Trophoblast cell (in vitro differentiated cells and primary cell): ENCODE results near the gene MAD2L2.

Source experiments
- DNase-seq, 2 donors: peaks; one replicate each; pipeline ENCODE4 v3.0.0-alpha.2; 2016
- H2AFZ ChIP-seq: 2 replicates; pipeline ENCODE4 v1.6.1; 2013; ENCODE audit warnings: low read length, moderate library complexity, mild to moderate bottlenecking; ENCODE audit not compliant: insufficient read depth, poor library complexity
- H2AK5ac ChIP-seq: 2 replicates; pipeline ENCODE4 v1.6.1; 2013; ENCODE audit warnings: mild to moderate bottlenecking, low read length
- H2BK120ac ChIP-seq: 2 replicates; pipeline ENCODE4 v1.6.1; 2013; ENCODE audit warnings: low read length, mild to moderate bottlenecking, moderate library complexity; ENCODE audit not compliant: insufficient read depth, poor library complexity
- H2BK12ac ChIP-seq: 2 replicates; pipeline ENCODE4 v1.6.1; 2013; ENCODE audit warnings: mild to moderate bottlenecking, low read length, moderate library complexity
- H2BK5ac ChIP-seq: 2 replicates; pipeline ENCODE4 v1.6.1; 2013; ENCODE audit warnings: low read length, low read depth, moderate library complexity, mild to moderate bottlenecking; ENCODE audit not compliant: poor library complexity
- H3K14ac ChIP-seq: 2 replicates; pipeline ENCODE4 v1.6.1; 2013; ENCODE audit warnings: mild to moderate bottlenecking, low read length
- H3K18ac ChIP-seq: 2 replicates; pipeline ENCODE4 v1.6.1; 2013; ENCODE audit warnings: mild to moderate bottlenecking, low read length
- H3K23ac ChIP-seq: 2 replicates; pipeline ENCODE4 v1.6.1; 2013; ENCODE audit warnings: low read length
- H3K27ac ChIP-seq: 2 replicates; pipeline ENCODE4 v1.5.1; 2013; ENCODE audit warnings: low read depth, mild to moderate bottlenecking, inconsistent platforms, low read length, moderate library complexity
- H3K27me3 ChIP-seq: 2 replicates; pipeline ENCODE4 v1.6.1; 2013; ENCODE audit warnings: inconsistent platforms, mild to moderate bottlenecking, low read length, moderate library complexity; ENCODE audit not compliant: insufficient read depth
- H3K36me3 ChIP-seq, 2 experiments: 1 replicate in 1 of 2; 2 replicates in 1 of 2; pipeline ENCODE4 v1.6.1; 2013; ENCODE audit warnings: low read length in 2 of 2, mild to moderate bottlenecking in 2 of 2, moderate library complexity in 1 of 2; ENCODE audit not compliant: insufficient read depth in 2 of 2, control insufficient read depth in 1 of 2
- H3K4ac ChIP-seq: 2 replicates; pipeline ENCODE4 v1.6.1; 2013; ENCODE audit warnings: low read depth, mild to moderate bottlenecking, low read length, moderate library complexity
- H3K4me1 ChIP-seq, 2 experiments: 1 replicate in 1 of 2; 2 replicates in 1 of 2; pipeline ENCODE4 v1.6.1; 2013; ENCODE audit warnings: low read length in 2 of 2, mild to moderate bottlenecking in 2 of 2, moderate library complexity in 1 of 2; ENCODE audit not compliant: insufficient read depth in 2 of 2, control insufficient read depth in 1 of 2
- H3K4me2 ChIP-seq: 2 replicates; pipeline ENCODE4 v1.6.1; 2013; ENCODE audit warnings: inconsistent platforms, mild to moderate bottlenecking, low read length, moderate library complexity
- H3K4me3 ChIP-seq: 2 replicates; pipeline ENCODE4 v1.5.1; 2013; ENCODE audit warnings: mild to moderate bottlenecking, low read depth, low read length, inconsistent platforms
- H3K79me1 ChIP-seq: one replicate; pipeline ENCODE4 v1.6.1; 2013; ENCODE audit warnings: low read length
- H3K79me2 ChIP-seq: 2 replicates; pipeline ENCODE4 v1.6.1; 2013; ENCODE audit warnings: low read length, mild to moderate bottlenecking; ENCODE audit not compliant: control insufficient read depth, insufficient read depth, poor library complexity
- H3K9ac ChIP-seq: 2 replicates; pipeline ENCODE4 v1.6.1; 2013; ENCODE audit warnings: mild to moderate bottlenecking, low read length
- H3K9me3 ChIP-seq: 2 replicates; pipeline ENCODE4 v1.6.1; 2013; ENCODE audit warnings: low read depth, mild to moderate bottlenecking, control low read depth, inconsistent platforms, low read length; ENCODE audit not compliant: insufficient read depth
- H4K12ac ChIP-seq: 2 replicates; pipeline ENCODE4 v1.6.1; 2013; ENCODE audit warnings: low read depth, mild to moderate bottlenecking, low read length, moderate library complexity
- H4K8ac ChIP-seq: 2 replicates; pipeline ENCODE4 v1.6.1; 2013; ENCODE audit warnings: low read depth, mild to moderate bottlenecking, low read length, moderate library complexity
- H4K91ac ChIP-seq: one replicate; pipeline ENCODE4 v1.6.1; 2013; ENCODE audit warnings: low read depth, mild to moderate bottlenecking, low read length, moderate library complexity
- WGBS: extraction: QIAGEN DNeasy Blood & Tissue Kit; methylation state at CpG from one replicate; pipeline ENCODE4 v1.1.7; 2013; ENCODE audit warnings: missing lambda C conversion rate; ENCODE audit not compliant: insufficient read length, insufficient coverage; ENCODE audit errors: extremely low coverage; 5-methylcytosine and 5-hydroxymethylcytosine counted together

Gene MAD2L2

DNA sequence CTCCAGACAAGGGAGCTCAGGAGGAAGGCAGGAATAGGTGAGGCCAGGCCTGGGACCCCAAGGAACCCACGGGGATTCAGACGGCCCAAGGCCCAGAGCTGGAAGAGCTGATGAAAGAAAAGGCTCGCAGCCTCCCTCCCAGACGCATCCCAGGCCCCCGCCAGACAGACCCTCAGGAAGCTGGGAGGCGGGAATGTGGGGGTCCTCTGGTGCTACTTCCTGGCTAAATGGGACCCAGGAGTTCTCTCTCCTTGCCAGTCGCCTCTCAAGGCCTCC lies 27.1 kb downstream of the MAD2L2 start:
- no peak for DNase-seq
- H3K79me1 ChIP-seq = peaks cover 12% of the 10 kb centered on the region
- H3K14ac ChIP-seq = peak overlapping the region; percentile 18

DNA sequence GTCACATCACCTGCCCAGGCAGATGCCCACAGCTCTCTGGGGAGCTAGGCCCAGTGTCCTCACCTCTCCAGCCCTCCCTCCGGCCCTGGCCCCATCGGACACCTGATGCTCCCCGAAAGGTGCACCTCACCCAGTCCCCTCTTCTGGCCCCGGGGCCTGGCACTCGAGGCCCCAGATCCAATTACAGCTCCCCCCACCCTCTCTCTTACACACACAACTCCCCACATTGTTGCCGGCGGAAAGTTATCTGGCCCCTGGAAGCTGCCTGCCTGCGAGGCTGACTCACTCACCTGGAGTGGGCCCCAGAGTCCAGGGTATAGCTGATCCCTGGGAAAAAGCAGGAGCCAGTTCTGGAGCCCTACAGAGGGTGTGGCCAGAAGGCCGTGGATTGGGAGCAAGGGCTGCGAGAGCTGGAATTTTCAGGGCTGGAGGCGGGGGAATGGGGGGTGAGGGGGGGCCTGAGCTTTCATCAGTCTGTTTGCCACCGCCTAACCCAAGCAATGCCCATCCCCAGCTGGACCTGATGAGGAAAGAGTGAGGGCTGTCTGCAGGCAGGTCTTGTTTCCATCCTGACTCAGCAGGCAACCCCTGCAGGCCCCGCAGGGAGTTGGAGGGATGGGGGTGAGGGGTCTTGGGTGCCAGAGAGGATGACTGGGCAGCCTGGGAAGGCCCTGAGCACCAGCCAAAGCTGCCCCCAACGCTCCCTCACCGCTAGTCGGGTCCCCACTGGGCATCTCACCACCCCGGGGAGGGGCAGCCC lies 27.7 kb downstream of the MAD2L2 start:
- H3K4me2 ChIP-seq = peak overlapping the region; percentile 85
- peaks cover 12% of the 10 kb centered on the region for H3K79me1 ChIP-seq
- H3K9me3 ChIP-seq = peaks cover 4% of the 10 kb centered on the region
- peak overlapping the region; percentile 40 for H3K27ac ChIP-seq
- peak overlapping the region; percentile 75 for H3K4me3 ChIP-seq
- peak overlapping the region; percentile 29 for H3K4ac ChIP-seq
- peaks cover 2% of the 10 kb centered on the region for H3K79me2 ChIP-seq
- H3K18ac ChIP-seq = peak overlapping the region; percentile 72
- DNase-seq = no peak
- H3K23ac ChIP-seq = no peak overlapping the region
- peak overlapping the region; percentile 55 for H4K8ac ChIP-seq
- no peak overlapping the region for H3K9ac ChIP-seq
- H3K27me3 ChIP-seq = no peaks in the 10 kb centered on the region
- H3K36me3 ChIP-seq = peaks cover 0 to 2% of the 10 kb centered on the region in 2 experiments
- H3K4me1 ChIP-seq = peaks cover 6 to 16% of the 10 kb centered on the region in 2 experiments
- H4K12ac ChIP-seq = no peak overlapping the region
- peak overlapping the region; percentile 70 for H4K91ac ChIP-seq
- no peak overlapping the region for H2AFZ ChIP-seq
- H2BK5ac ChIP-seq = no peak overlapping the region
- H2BK12ac ChIP-seq = peak overlapping the region; percentile 27
- no CpG with 5 or more reads among the region's 17 CpGs for WGBS
- H2BK120ac ChIP-seq = peak overlapping the region; percentile 10
- peak overlapping the region; percentile 18 for H2AK5ac ChIP-seq
- peak overlapping the region; percentile 18 for H3K14ac ChIP-seq

More for the DNA sequence above, 27.1 kb downstream of the MAD2L2 start:
- H2BK12ac ChIP-seq = peak overlapping the region; percentile 27
- peak overlapping the region; percentile 40 for H3K27ac ChIP-seq
- no peak overlapping the region for H2AFZ ChIP-seq
- H3K79me2 ChIP-seq = peaks cover 2% of the 10 kb centered on the region
- H3K9ac ChIP-seq = no peak overlapping the region
- H2BK5ac ChIP-seq = no peak overlapping the region
- H3K23ac ChIP-seq = no peak overlapping the region
- no peaks in the 10 kb centered on the region for H3K27me3 ChIP-seq
- H2BK120ac ChIP-seq = peak overlapping the region; percentile 10
- peaks cover 2 to 3% of the 10 kb centered on the region in 2 experiments for H3K36me3 ChIP-seq
- peaks cover 6 to 16% of the 10 kb centered on the region in 2 experiments for H3K4me1 ChIP-seq
- H4K8ac ChIP-seq = peak overlapping the region; percentile 55
- peak overlapping the region; percentile 85 for H3K4me2 ChIP-seq
- H3K4ac ChIP-seq = peak overlapping the region; percentile 29
- peaks cover 4% of the 10 kb centered on the region for H3K9me3 ChIP-seq
- peak overlapping the region; percentile 18 for H2AK5ac ChIP-seq
- peak overlapping the region; percentile 70 for H4K91ac ChIP-seq
- no CpG with 5 or more reads among the region's 7 CpGs for WGBS
- H4K12ac ChIP-seq = no peak overlapping the region
- peak overlapping the region; percentile 72 for H3K18ac ChIP-seq
- H3K4me3 ChIP-seq = peak overlapping the region; percentile 75

DNA sequence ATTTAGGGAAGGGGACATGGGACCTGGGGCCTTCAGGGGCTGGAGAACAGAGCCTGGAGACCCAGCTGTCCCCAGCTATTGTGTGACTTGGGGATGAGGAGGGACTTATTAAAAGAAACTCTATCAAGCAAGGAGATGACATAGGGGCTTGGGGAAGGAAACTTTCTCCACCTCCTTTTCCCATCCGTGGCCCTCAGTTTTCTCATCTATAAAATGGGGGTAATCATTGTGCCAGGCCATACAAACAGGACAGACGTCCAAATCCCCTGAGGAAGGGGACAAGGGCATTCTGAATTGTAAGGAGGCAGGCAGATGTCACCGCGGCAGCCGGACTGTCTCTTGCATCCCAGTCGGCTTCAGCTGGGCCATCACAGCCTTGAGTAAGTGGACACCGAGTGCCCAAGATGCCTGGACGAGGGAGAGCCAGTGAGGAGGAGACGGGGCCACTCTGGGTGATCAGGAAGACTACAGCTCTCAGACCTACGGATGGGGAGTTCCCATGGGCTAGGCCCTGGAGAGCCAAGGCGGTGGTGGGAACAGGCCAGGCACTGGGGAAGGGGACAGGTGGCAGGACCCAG lies 28.7 kb downstream of the MAD2L2 start:
- H3K79me1 ChIP-seq = peaks cover 12% of the 10 kb centered on the region
- no peak overlapping the region for H4K91ac ChIP-seq
- no peak overlapping the region for H3K18ac ChIP-seq
- no peak overlapping the region for H4K12ac ChIP-seq
- H2AFZ ChIP-seq = no peak overlapping the region
- no peak overlapping the region for H2BK12ac ChIP-seq
- peaks cover 6 to 16% of the 10 kb centered on the region in 2 experiments for H3K4me1 ChIP-seq
- no peak overlapping the region for H3K4me2 ChIP-seq
- H3K79me2 ChIP-seq = peaks cover 2% of the 10 kb centered on the region
- H3K4me3 ChIP-seq = no peak overlapping the region
- H3K36me3 ChIP-seq = peaks cover 0 to 2% of the 10 kb centered on the region in 2 experiments
- no peak overlapping the region for H3K4ac ChIP-seq
- no CpG with 5 or more reads among the region's 11 CpGs for whole genome bisulfite sequencing
- no peak for DNase-seq
- no peak overlapping the region for H2BK120ac ChIP-seq
- peaks cover 2% of the 10 kb centered on the region for H3K9me3 ChIP-seq
- H3K9ac ChIP-seq = no peak overlapping the region
- H3K23ac ChIP-seq = no peak overlapping the region
- no peak overlapping the region for H2BK5ac ChIP-seq
- no peaks in the 10 kb centered on the region for H3K27me3 ChIP-seq
- no peak overlapping the region for H3K27ac ChIP-seq
- no peak overlapping the region for H4K8ac ChIP-seq
- H3K14ac ChIP-seq = no peak overlapping the region
- H2AK5ac ChIP-seq = peak overlapping the region; percentile 27

DNA sequence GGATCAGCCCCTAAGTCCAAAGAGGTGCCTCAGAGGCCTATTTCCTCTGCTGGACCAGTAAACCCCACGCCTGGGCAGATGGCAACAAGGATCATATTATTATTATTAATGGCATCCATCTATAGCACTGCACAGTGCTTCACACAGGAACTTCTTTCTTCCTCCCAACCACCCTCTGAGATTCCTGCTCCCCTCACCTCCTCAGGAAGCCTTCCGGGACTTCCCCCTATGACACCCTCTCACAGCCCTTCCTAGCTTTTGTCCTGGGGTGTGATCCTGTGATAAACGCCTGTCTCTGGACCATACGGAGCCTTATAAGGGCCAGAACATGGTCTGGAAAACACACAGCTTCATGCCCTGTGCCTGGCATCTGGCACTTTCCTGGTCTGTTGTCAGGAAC lies 29.9 kb downstream of the MAD2L2 start:
- no CpG with 5 or more reads among the region's 4 CpGs for WGBS
- no peak overlapping the region for H4K12ac ChIP-seq
- H2AK5ac ChIP-seq = no peak overlapping the region
- no peak overlapping the region for H3K14ac ChIP-seq
- no peak overlapping the region for H4K8ac ChIP-seq
- no peak overlapping the region for H3K18ac ChIP-seq
- peaks cover 0 to 2% of the 10 kb centered on the region in 2 experiments for H3K36me3 ChIP-seq
- H3K79me1 ChIP-seq = peaks cover 12% of the 10 kb centered on the region
- DNase-seq = no peak
- no peak overlapping the region for H2AFZ ChIP-seq
- H3K4me3 ChIP-seq = no peak overlapping the region
- H2BK12ac ChIP-seq = no peak overlapping the region
- H3K9me3 ChIP-seq = peaks cover 2% of the 10 kb centered on the region
- no peak overlapping the region for H3K9ac ChIP-seq
- H3K23ac ChIP-seq = no peak overlapping the region
- no peak overlapping the region for H4K91ac ChIP-seq
- H3K27ac ChIP-seq = no peak overlapping the region
- H3K4me1 ChIP-seq = peaks cover 6 to 16% of the 10 kb centered on the region in 2 experiments
- no peak overlapping the region for H3K4ac ChIP-seq
- H3K27me3 ChIP-seq = no peaks in the 10 kb centered on the region
- no peak overlapping the region for H2BK120ac ChIP-seq
- no peak overlapping the region for H3K4me2 ChIP-seq
- H2BK5ac ChIP-seq = no peak overlapping the region
- H3K79me2 ChIP-seq = peaks cover 2% of the 10 kb centered on the region
